ENCODE measurements around the gene DDIAS. TPM values are rescaled to one million over a fixed set of nuclear protein-coding genes. Genes with fewer than 3 reads are reported as not detected.

Gene DDIAS
- polyA plus RNA-seq, 1 donor from 2014 or later, result 0.26 TPM

DNA sequence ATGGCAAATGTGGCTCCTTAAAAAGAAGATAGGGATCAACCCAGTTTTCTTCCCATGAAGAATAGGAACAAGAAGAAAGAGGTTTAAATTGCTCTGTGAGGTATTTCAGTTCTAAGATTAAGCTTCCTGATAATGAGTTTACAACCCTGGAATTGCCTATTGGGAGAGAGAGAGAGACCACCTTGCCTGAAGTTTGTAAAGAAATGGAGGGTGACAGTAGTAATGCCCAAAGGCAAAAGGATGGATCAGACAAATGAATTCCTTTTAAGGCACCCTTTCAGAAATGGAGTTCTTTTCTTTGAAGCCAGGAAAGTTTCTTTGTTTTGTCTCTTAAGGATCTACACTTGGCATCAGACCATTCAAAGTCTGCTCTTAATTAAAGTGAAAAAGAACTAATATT, 74.3 kb downstream of the DDIAS start:
- Histone ChIP-seq H3K27me3 (ENCODE audit: insufficient read depth, low read depth, low read length) (no peaks in the 10 kb centered on the region), H3K79me2 (replicated peaks; ENCODE audit: insufficient read depth, low read length) (no peaks in the 10 kb centered on the region), H3K9ac (ENCODE audit: low read length) (no peak overlapping the region), H3K9me3 (ENCODE audit: low read length) (no peaks in the 10 kb centered on the region), H4K20me1 (ENCODE audit: insufficient read depth) (no peaks in the 10 kb centered on the region), H3K9me2 (ENCODE audit: insufficient read depth, low read length) (no peaks in the 10 kb centered on the region), H2AFZ (ENCODE audit: low read depth, low read length) (no peak overlapping the region), H3K4me2 (ENCODE audit: low read length) (no peak overlapping the region), H3K27ac (ENCODE audit: low read length) (no peak overlapping the region), H3K36me3 (ENCODE audit: insufficient read depth, low read length) (no peaks in the 10 kb centered on the region), H3K4me3 (ENCODE audit: low read length) (no peak overlapping the region), H3F3A (ENCODE audit: insufficient read depth, low read length, poor library complexity, severe bottlenecking) (no peaks in the 10 kb centered on the region)
- TF ChIP-seq MXI1 (conservative IDR thresholded peaks at IDR 0.05; ENCODE audit: poor library complexity, severe bottlenecking), result no peak
- TF ChIP-seq, protein P1, sequence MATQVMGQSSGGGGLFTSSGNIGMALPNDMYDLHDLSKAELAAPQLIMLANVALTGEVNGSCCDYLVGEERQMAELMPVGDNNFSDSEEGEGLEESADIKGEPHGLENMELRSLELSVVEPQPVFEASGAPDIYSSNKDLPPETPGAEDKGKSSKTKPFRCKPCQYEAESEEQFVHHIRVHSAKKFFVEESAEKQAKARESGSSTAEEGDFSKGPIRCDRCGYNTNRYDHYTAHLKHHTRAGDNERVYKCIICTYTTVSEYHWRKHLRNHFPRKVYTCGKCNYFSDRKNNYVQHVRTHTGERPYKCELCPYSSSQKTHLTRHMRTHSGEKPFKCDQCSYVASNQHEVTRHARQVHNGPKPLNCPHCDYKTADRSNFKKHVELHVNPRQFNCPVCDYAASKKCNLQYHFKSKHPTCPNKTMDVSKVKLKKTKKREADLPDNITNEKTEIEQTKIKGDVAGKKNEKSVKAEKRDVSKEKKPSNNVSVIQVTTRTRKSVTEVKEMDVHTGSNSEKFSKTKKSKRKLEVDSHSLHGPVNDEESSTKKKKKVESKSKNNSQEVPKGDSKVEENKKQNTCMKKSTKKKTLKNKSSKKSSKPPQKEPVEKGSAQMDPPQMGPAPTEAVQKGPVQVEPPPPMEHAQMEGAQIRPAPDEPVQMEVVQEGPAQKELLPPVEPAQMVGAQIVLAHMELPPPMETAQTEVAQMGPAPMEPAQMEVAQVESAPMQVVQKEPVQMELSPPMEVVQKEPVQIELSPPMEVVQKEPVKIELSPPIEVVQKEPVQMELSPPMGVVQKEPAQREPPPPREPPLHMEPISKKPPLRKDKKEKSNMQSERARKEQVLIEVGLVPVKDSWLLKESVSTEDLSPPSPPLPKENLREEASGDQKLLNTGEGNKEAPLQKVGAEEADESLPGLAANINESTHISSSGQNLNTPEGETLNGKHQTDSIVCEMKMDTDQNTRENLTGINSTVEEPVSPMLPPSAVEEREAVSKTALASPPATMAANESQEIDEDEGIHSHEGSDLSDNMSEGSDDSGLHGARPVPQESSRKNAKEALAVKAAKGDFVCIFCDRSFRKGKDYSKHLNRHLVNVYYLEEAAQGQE (IDR thresholded peaks at IDR 0.05; ENCODE audit: borderline replicate concordance), result no peak
- TF ChIP-seq TAF1 (IDR thresholded peaks at IDR 0.05; ENCODE audit: low read depth), result no peak
- TF ChIP-seq EP300 (conservative IDR thresholded peaks at IDR 0.05; ENCODE audit: poor library complexity, severe bottlenecking), result no peak
- TF ChIP-seq CTCF (IDR thresholded peaks at IDR 0.05; ENCODE audit: poor library complexity, severe bottlenecking), result no peak
- TF ChIP-seq POLR2AphosphoS5 (IDR thresholded peaks at IDR 0.05), result no peak
- TF ChIP-seq SMC3 (conservative IDR thresholded peaks at IDR 0.05; ENCODE audit: poor library complexity), result no peak
- no peak for TF ChIP-seq EZH2 (IDR thresholded peaks at IDR 0.05; ENCODE audit: borderline replicate concordance, insufficient read depth, low read length, poor library complexity, severe bottlenecking)
- TF ChIP-seq RAD21 (conservative IDR thresholded peaks at IDR 0.05), result no peak

DNA sequence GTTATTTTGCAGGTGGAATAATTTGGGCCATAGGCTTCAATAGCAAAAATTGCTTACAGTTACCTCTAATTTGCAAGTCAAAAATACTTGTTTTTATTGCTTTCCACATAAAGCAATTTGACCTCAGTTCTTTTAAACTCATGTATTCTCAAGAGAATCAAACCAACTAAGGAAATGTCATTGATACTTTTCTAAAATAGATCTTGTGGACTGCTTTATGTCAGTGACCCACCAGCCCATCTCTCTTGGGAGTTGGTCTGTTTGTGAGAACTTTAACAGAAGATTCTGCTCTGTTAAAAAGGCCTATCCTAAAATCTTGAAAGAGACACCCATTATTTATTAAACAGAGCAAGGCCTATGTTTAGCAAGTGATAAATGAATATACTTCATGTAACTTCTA, 75.2 kb downstream of the DDIAS start:
- no peak overlapping the region for H3K9ac ChIP-seq (ENCODE audit: low read length)
- H3K79me2 ChIP-seq (replicated peaks; ENCODE audit: insufficient read depth, low read length), result no peaks in the 10 kb centered on the region
- H4K20me1 ChIP-seq (ENCODE audit: insufficient read depth), result no peaks in the 10 kb centered on the region
- H3K4me3 ChIP-seq (ENCODE audit: low read length), result no peak overlapping the region
- TF ChIP-seq SMC3 (conservative IDR thresholded peaks at IDR 0.05; ENCODE audit: poor library complexity), result no peak
- no peak for TF ChIP-seq EZH2 (IDR thresholded peaks at IDR 0.05; ENCODE audit: borderline replicate concordance, insufficient read depth, low read length, poor library complexity, severe bottlenecking)
- TF ChIP-seq EP300 (conservative IDR thresholded peaks at IDR 0.05; ENCODE audit: poor library complexity, severe bottlenecking), result no peak
- no peak for TF ChIP-seq RAD21 (conservative IDR thresholded peaks at IDR 0.05)
- TF ChIP-seq, protein P1 (IDR thresholded peaks at IDR 0.05; ENCODE audit: borderline replicate concordance), result no peak
- TF ChIP-seq POLR2AphosphoS5 (IDR thresholded peaks at IDR 0.05), result no peak
- no peak for TF ChIP-seq CTCF (IDR thresholded peaks at IDR 0.05; ENCODE audit: poor library complexity, severe bottlenecking)
- no peaks in the 10 kb centered on the region for H3K27me3 ChIP-seq (ENCODE audit: insufficient read depth, low read depth, low read length)
- no peak overlapping the region for H3K4me2 ChIP-seq (ENCODE audit: low read length)
- no peaks in the 10 kb centered on the region for H3K9me3 ChIP-seq (ENCODE audit: low read length)
- H3F3A ChIP-seq (ENCODE audit: insufficient read depth, low read length, poor library complexity, severe bottlenecking), result no peaks in the 10 kb centered on the region
- peaks cover 3% of the 10 kb centered on the region for H3K36me3 ChIP-seq (ENCODE audit: insufficient read depth, low read length)
- H3K27ac ChIP-seq (ENCODE audit: low read length), result no peak overlapping the region
- no peaks in the 10 kb centered on the region for H3K9me2 ChIP-seq (ENCODE audit: insufficient read depth, low read length)
- H2AFZ ChIP-seq (ENCODE audit: low read depth, low read length), result no peak overlapping the region

All from neural cell (in vitro differentiated cells).